SKM-1 treated with dmso at 0.1 percent for 144 hours (cell line): Measurements from ENCODE around the gene CPO.

Source experiments
- DNase-seq: peaks from one replicate; lab custom pipeline; 2025; ENCODE audit not compliant: unreplicated experiment; lab: John Stamatoyannopoulos, UW

Gene CPO

DNA sequence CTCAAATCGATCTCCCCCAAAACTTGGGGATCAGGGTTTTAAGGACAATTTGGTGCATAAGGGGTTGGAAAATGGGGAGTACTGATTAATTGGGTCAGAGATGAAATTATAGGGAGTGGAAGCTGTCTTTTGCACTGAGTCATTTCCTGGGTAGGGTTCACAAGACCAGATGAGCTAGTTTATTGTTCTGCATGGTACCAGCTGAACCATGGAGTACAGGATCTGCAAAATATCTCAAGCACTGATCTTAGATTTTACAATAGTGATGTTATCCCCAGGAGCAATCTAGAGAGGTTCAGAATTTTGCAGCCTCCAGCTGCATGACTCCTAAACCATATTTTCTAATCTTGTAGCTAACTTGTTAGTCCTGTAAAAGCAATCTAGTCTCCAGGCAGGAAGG lies 73.1 kb downstream of the CPO start:
- DNase-seq: no peak

DNA sequence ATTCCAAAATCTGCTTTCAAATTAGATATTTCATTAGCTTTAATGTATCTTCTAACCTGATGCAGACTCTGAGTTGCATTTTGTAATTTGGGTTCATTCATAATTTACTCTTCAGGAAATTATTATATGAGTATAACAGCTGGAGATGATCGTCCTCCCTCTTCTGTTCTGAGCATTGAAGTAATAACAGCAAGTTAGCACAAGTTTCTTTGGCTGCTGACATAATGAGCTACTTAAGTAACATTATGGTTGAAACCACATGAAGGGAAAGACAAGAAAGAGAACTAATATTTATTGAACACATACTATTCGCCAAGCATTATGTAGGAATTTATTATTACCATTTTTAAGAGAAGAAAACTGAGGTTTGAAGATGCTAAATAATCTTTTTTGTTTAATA lies 75.1 kb downstream of the CPO start:
- DNase-seq: no peak

DNA sequence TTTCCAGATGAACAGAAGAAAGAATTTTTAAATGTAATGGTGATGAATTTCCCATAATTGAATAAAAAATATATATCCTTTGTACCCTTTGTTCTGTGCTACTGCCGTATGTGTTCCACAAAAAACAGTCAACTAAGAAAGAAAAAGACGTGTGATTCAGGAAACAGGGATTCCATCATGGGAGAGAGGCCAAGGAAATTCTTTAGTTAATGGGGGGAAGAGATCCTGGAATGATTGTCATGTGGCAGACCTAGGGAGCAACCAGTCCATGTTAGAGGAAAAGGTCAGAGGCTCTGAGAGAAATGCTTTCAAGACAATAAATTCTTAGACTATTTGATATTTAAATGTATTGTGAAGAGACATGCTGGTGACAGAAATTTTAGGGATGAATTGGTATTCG lies 76.6 kb downstream of the CPO start:
- DNase-seq: no peak
